Activated naive CD4-positive, alpha-beta T cell treated with Interleukin-2 at 50 U/mL for 16 hours (primary cell): ENCODE results near the gene MUC12.
"Not testable (repeated sequence)": the region's sequence is repeated elsewhere in the genome, so short reads cannot be mapped to it uniquely, and the experiment has no call there.

Experiments used
- DNase-seq: peaks from one replicate; pipeline ENCODE4 v3.0.0-alpha.2; 2020

The MUC12 gene

GRCh38 chr7:100957832-100958421 is 11.4 kb upstream of the MUC12 start:
- no peak for DNase-seq

GRCh38 chr7:100959894-100960293 is 9.5 kb upstream of the MUC12 start:
- DNase-seq = no peak

GRCh38 chr7:100962537-100962936 is 6.8 kb upstream of the MUC12 start:
- DNase-seq = no peak

GRCh38 chr7:100963386-100963785 is 6.0 kb upstream of the MUC12 start:
- no peak for DNase-seq

- DNase-seq = no peak
These were observed 5.5 kb upstream of the MUC12 start for GRCh38 chr7:100963874-100964273.

GRCh38 chr7:100964630-100965029 is 4.7 kb upstream of the MUC12 start:
- no peak for DNase-seq

- no peak for DNase-seq
These were observed 4.2 kb upstream of the MUC12 start for GRCh38 chr7:100965045-100965722.

- DNase-seq = peak; percentile 79
These were observed 3.4 kb upstream of the MUC12 start for GRCh38 chr7:100965723-100966541.

- DNase-seq = no peak
These were observed 2.6 kb upstream of the MUC12 start for GRCh38 chr7:100966542-100967291.

- DNase-seq = no peak
These were observed 2.0 kb upstream of the MUC12 start for GRCh38 chr7:100967292-100967863.

GRCh38 chr7:100968031-100968430 is 1.3 kb upstream of the MUC12 start:
- DNase-seq = no peak

GRCh38 chr7:100968650-100969049 is 715 bp upstream of the MUC12 start:
- DNase-seq = no peak

GRCh38 chr7:100971111-100972001 is 2.0 kb downstream of the MUC12 start:
- no peak for DNase-seq

- no peak for DNase-seq
These were observed 2.6 kb downstream of the MUC12 start for GRCh38 chr7:100972002-100972347.

- no peak for DNase-seq
These were observed 4.7 kb downstream of the MUC12 start for GRCh38 chr7:100974021-100974420.

- no peak for DNase-seq
These were observed 6.0 kb downstream of the MUC12 start for GRCh38 chr7:100975371-100975821.

- no peak for DNase-seq
These were observed 8.9 kb downstream of the MUC12 start for GRCh38 chr7:100978300-100978699.

- no peak for DNase-seq
These were observed 14.3 kb downstream of the MUC12 start for GRCh38 chr7:100983451-100984187.

GRCh38 chr7:100984241-100984918 is 15.0 kb downstream of the MUC12 start:
- not testable (repeated sequence) for DNase-seq

- DNase-seq = not testable (repeated sequence)
These were observed 15.8 kb downstream of the MUC12 start for GRCh38 chr7:100985033-100985797.
